Activated CD4-positive, alpha-beta T cell treated with anti-CD3 and anti-CD28 coated beads for 48 hours (primary cell): ENCODE measurements around the gene TMEM243.

Experiments
- DNase-seq: peaks from one replicate; pipeline ENCODE4 v3.0.0-alpha.2; 2020

Gene TMEM243

GRCh38 chr7:87154569-87154968 lies 65.0 kb downstream of the TMEM243 start:
- no peak for DNase-seq

- no peak for DNase-seq
Measured at GRCh38 chr7:87154166-87154565, 65.4 kb downstream of the TMEM243 start.

- DNase-seq: peak; percentile 58
Measured at GRCh38 chr7:87152897-87153641, 66.5 kb downstream of the TMEM243 start.

GRCh38 chr7:87152112-87152896 lies 67.2 kb downstream of the TMEM243 start, which contains the start of gene DMTF1:
DMTF1 (plus strand) TSS chr7:87152453; CDS start chr7:87164942, 12,489 bp downstream.
- DNase-seq: peak; percentile 91

- DNase-seq: no peak
Measured at GRCh38 chr7:87151729-87152111, 67.8 kb downstream of the TMEM243 start.

- no peak for DNase-seq
Measured at GRCh38 chr7:87151002-87151728, 68.4 kb downstream of the TMEM243 start.

- no peak for DNase-seq
Measured at GRCh38 chr7:87148332-87148955, 71.1 kb downstream of the TMEM243 start.

- no peak for DNase-seq
Measured at GRCh38 chr7:87147500-87147899, 72.0 kb downstream of the TMEM243 start.

- DNase-seq: no peak
Measured at GRCh38 chr7:87146740-87147386, 72.7 kb downstream of the TMEM243 start.
